Measurements from ENCODE around the gene NOS1AP.

The NOS1AP gene

DNA sequence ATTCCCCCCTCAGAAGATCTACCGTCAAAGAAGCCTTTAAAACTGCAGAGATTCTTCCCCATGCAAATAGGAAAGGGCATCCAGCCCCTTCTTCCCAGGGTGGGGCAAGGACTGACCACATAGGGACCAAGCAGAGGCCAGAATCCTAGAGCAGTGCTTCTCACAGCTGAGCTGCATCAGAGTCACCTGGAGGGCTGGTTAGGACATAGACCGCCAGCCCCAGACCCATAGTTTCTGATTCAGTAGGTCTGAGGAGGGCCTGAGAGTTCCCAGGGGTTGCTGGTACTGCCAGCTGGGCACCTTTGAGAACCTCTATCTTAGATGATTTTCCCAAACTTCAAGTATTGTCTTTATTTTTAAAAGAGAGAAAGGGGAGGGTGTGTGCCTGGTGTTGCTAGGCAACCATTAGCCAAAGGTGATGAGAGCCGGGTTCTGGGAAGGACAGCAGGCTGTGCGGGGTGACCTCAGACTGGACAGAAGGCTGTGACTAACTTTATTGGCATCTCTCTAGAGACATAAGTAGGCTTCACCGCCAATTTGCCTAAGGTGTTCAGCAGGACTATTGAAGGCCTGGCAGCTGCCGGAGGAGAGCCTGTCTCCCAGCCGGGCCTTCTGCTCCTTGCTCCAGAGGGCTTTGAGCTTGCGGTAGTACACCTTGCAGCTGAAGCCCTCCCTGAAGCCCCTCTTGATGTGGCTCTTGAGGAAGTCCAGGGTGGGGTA is 304.2 kb downstream of the NOS1AP start:
- TF ChIP-seq POLR2AphosphoS5 (IDR thresholded peaks at IDR 0.05; ENCODE audit: low read depth, low read length), result no peak
- no peak for TF ChIP-seq REST (IDR thresholded peaks at IDR 0.05; ENCODE audit: insufficient read depth in 1 of 2, low read depth in 2 of 2, low read length in 2 of 2)
- no peak for TF ChIP-seq FOXP2 (optimal IDR thresholded peaks at IDR 0.05; ENCODE audit: borderline replicate concordance, extremely low read depth, extremely low read length, insufficient read depth)
- TF ChIP-seq SIN3A (IDR thresholded peaks at IDR 0.05; ENCODE audit: borderline replicate concordance, insufficient read depth, low read length), result no peak

DNA sequence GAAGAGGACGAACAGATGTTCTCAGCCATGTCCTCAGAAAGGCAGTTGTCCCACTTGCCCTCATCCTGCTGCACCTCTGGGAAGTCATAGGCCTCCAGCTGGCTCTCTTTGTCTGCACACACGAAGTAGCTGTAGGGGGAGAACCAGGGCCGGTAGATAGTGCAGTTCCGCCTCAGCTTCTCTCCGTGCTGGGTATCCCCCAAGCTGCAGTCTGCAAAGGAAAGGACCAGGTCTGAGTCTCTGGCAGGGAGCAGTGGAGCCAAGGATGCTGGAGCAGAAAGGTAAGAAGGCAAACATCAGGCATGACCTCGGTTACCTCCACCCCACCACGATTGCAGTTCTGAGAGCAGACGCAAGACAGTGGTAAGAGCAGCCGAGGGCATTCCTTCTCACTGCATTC is 304.9 kb downstream of the NOS1AP start:
- TF ChIP-seq TAF1 (IDR thresholded peaks at IDR 0.05; ENCODE audit: borderline replicate concordance, insufficient read depth, low read length) (no peak), POLR2AphosphoS5 (IDR thresholded peaks at IDR 0.05; ENCODE audit: low read depth, low read length) (no peak), SIN3A (IDR thresholded peaks at IDR 0.05; ENCODE audit: borderline replicate concordance, insufficient read depth, low read length) (no peak), REST (IDR thresholded peaks at IDR 0.05; ENCODE audit: insufficient read depth in 1 of 2, low read depth in 2 of 2, low read length in 2 of 2) (no peak), FOXP2 (optimal IDR thresholded peaks at IDR 0.05; ENCODE audit: borderline replicate concordance, extremely low read depth, extremely low read length, insufficient read depth) (no peak)

GRCh38 chr1:162375463-162375862 is 306.0 kb downstream of the NOS1AP start:
- TF ChIP-seq POLR2AphosphoS5 (IDR thresholded peaks at IDR 0.05; ENCODE audit: low read depth, low read length) (no peak), SIN3A (IDR thresholded peaks at IDR 0.05; ENCODE audit: borderline replicate concordance, insufficient read depth, low read length) (no peak), TAF1 (IDR thresholded peaks at IDR 0.05; ENCODE audit: borderline replicate concordance, insufficient read depth, low read length) (no peak), REST (IDR thresholded peaks at IDR 0.05; ENCODE audit: insufficient read depth in 1 of 2, low read depth in 2 of 2, low read length in 2 of 2) (no peak), FOXP2 (optimal IDR thresholded peaks at IDR 0.05; ENCODE audit: borderline replicate concordance, extremely low read depth, extremely low read length, insufficient read depth) (no peak)

DNA sequence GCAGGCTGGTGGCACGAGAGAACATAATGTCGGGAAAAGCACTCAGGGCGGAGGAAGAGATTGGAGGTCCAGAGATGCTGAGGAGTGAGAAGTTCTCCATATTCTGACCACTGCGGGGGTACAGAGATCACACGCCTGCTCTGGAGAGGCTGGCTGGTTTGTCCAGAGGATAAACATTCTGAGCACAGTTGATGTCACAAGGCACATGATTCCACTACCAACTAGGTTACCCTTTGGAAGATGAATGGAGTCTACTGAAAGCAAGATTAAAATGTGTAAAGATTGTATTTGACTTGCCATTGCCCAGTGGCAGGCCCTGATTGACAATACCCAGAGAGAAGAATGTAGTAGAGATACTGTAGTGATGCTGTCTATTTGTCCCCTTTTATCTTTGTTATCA is 307.2 kb downstream of the NOS1AP start, which contains the start of gene SPATA46:
TSS of gene SPATA46 (minus strand) at position 164 of the 400 bp plus-strand sequence. CDS start at position 100, 64 bp downstream.
- no peak for TF ChIP-seq REST (IDR thresholded peaks at IDR 0.05; ENCODE audit: insufficient read depth in 1 of 2, low read depth in 2 of 2, low read length in 2 of 2)
- no peak for TF ChIP-seq POLR2AphosphoS5 (IDR thresholded peaks at IDR 0.05; ENCODE audit: low read depth, low read length)
- TF ChIP-seq SIN3A (IDR thresholded peaks at IDR 0.05; ENCODE audit: borderline replicate concordance, insufficient read depth, low read length), result no peak
- TF ChIP-seq FOXP2 (optimal IDR thresholded peaks at IDR 0.05; ENCODE audit: borderline replicate concordance, extremely low read depth, extremely low read length, insufficient read depth), result no peak
- TF ChIP-seq TAF1 (IDR thresholded peaks at IDR 0.05; ENCODE audit: borderline replicate concordance, insufficient read depth, low read length), result no peak

Data from PFSK-1 (cell line).